SK-N-SH (cell line): ENCODE data around the gene TBX21. TPM values are rescaled to one million over a fixed set of nuclear protein-coding genes. Genes with fewer than 3 reads are reported as not detected.

Source experiments
- CTCF ChIA-PET: fragments of 300-600, 350-600 bp; formaldehyde crosslinking; extraction: SDS; loops from one replicate; lab custom pipeline; 2021; lab: Yijun Ruan, JAX
- POLR2A ChIA-PET: fragments of 350-600 bp; sonication (Branson Sonifier 250); formaldehyde crosslinking; extraction: SDS; loops from one replicate; lab custom pipeline; 2020; ENCODE audit warnings: antibody characterized with exemption, inconsistent platforms; lab: Yijun Ruan, JAX
- DNase-seq: peaks from one replicate; pipeline ENCODE4 v3.0.0; 2012
- H2AFZ ChIP-seq: fragments of 200-600 bp; sonication (generic); 2 replicates; pipeline ENCODE4 v1.8.1; 2016; ENCODE audit warnings: antibody characterized with exemption, mild to moderate bottlenecking, low read depth
- H3F3A ChIP-seq: fragments of 200-600 bp; sonication (generic); replicated peaks from 2 replicates; pipeline ENCODE3; 2016; ENCODE audit warnings: antibody characterized with exemption, mild to moderate bottlenecking; ENCODE audit not compliant: insufficient read depth
- H3K27ac ChIP-seq, 2 experiments: fragments of 200-500 bp in 1 of 2; fragments of 200-600 bp in 1 of 2; sonication (Bioruptor generic) in 1 of 2; sonication (generic), shearing (Covaris generic) in 1 of 2; 2 replicates each; pipeline versions ENCODE4 v1.5.1 to v1.6.1; 2014 to 2016; ENCODE audit warnings: low read depth in 2 of 2, inconsistent platforms in 1 of 2, low read length in 1 of 2, mild to moderate bottlenecking in 1 of 2, mixed read lengths in 1 of 2
- H3K27me3 ChIP-seq: fragments of 200-600 bp; sonication (generic), shearing (Covaris generic); 2 replicates; pipeline ENCODE4 v1.6.1; 2016; ENCODE audit warnings: mixed run types; ENCODE audit not compliant: insufficient read depth
- H3K36me3 ChIP-seq, 2 experiments: fragments of 200-500 bp in 1 of 2; fragments of 200-600 bp in 1 of 2; sonication (Bioruptor generic) in 1 of 2; sonication (generic) in 1 of 2; replicated peaks in 1 of 2; 2 replicates each; pipeline versions ENCODE3 to v1.5.1; 2014 to 2016; ENCODE audit warnings: low read length in 1 of 2, mild to moderate bottlenecking in 1 of 2; ENCODE audit not compliant: insufficient read depth in 2 of 2, control insufficient read depth in 1 of 2
- H3K4me1 ChIP-seq, 2 experiments: fragments of 200-500 bp in 1 of 2; fragments of 200-600 bp in 1 of 2; sonication (Bioruptor generic) in 1 of 2; sonication (generic), shearing (Covaris generic) in 1 of 2; 2 replicates each; pipeline versions ENCODE4 v1.5.1 to v1.6.1; 2014 to 2016; ENCODE audit warnings: low read depth in 1 of 2, low read length in 1 of 2, mixed run types in 1 of 2; ENCODE audit not compliant: insufficient read depth in 2 of 2, control insufficient read depth in 1 of 2
- H3K4me2 ChIP-seq: fragments of 200-600 bp; sonication (generic), shearing (Covaris generic); 2 replicates; pipeline ENCODE4 v1.6.1; 2017; ENCODE audit warnings: mixed run types
- H3K4me3 ChIP-seq, 2 experiments: fragments of 200-500 bp in 1 of 2; fragments of 200-600 bp in 1 of 2; sonication (Bioruptor generic) in 1 of 2; sonication (generic), shearing (Covaris generic) in 1 of 2; 2 replicates each; pipeline versions ENCODE4 v1.5.1 to v1.8.1; 2014 to 2016; ENCODE audit warnings: low read depth in 2 of 2, inconsistent platforms in 1 of 2, low read length in 1 of 2, mild to moderate bottlenecking in 1 of 2, mixed read lengths in 1 of 2, moderate library complexity in 1 of 2
- H3K79me2 ChIP-seq: fragments of 200-600 bp; sonication (generic); 2 replicates; pipeline ENCODE4 v1.8.1; 2017; ENCODE audit warnings: mild to moderate bottlenecking; ENCODE audit not compliant: insufficient read depth
- H3K9ac ChIP-seq: fragments of 200-600 bp; sonication (generic); 2 replicates; pipeline ENCODE4 v1.6.1; 2017; ENCODE audit warnings: mixed run types
- H3K9me2 ChIP-seq: fragments of 200-600 bp; sonication (generic); 2 replicates; pipeline ENCODE4 v1.6.1; 2017; ENCODE audit warnings: mixed run types
- H3K9me3 ChIP-seq: fragments of 200-600 bp; sonication (generic); 2 replicates; pipeline ENCODE4 v1.6.1; 2017; ENCODE audit warnings: mixed run types, mild to moderate bottlenecking, moderate library complexity
- H4K20me1 ChIP-seq: fragments of 200-600 bp; sonication (generic); 2 replicates; pipeline ENCODE4 v1.6.1; 2017; ENCODE audit warnings: mild to moderate bottlenecking, mixed run types; ENCODE audit not compliant: insufficient read depth
- EP300 ChIP-seq, 2 experiments: IDR thresholded peaks; 2 replicates each; pipeline versions ENCODE4 v1.4.0 to v1.6.1; 2012; ENCODE audit warnings: borderline replicate concordance in 1 of 2, low read depth in 1 of 2, low read length in 1 of 2
- FOSL2 ChIP-seq: IDR thresholded peaks from 2 replicates; pipeline ENCODE4 v1.4.0; 2012; ENCODE audit warnings: low read depth, mild to moderate bottlenecking, moderate library complexity, borderline replicate concordance
- GATA2 ChIP-seq: sonication (generic); formaldehyde crosslinking; IDR thresholded peaks from 2 replicates; pipeline ENCODE4 v1.5.0; 2020; ENCODE audit warnings: mild to moderate bottlenecking, missing genetic modification reagents
- RAD21 ChIP-seq: IDR thresholded peaks from 2 replicates; pipeline ENCODE4 v1.6.1; 2012; ENCODE audit warnings: mild to moderate bottlenecking, low read length
- RCOR1 ChIP-seq: fragments of 150-350 bp; IDR thresholded peaks from 2 replicates; pipeline ENCODE4 v1.6.1; 2017; ENCODE audit warnings: antibody characterized with exemption, low read length
- TCF12 ChIP-seq: IDR thresholded peaks from 2 replicates; pipeline ENCODE4 v1.4.0; 2012
- TEAD4 ChIP-seq: IDR thresholded peaks from 2 replicates; pipeline ENCODE4 v1.4.0; 2012; ENCODE audit warnings: mild to moderate bottlenecking, borderline replicate concordance; ENCODE audit not compliant: insufficient read depth
- WGBS: methylation state at CpG from one replicate; pipeline ENCODE4 v1.1.6; 2017; ENCODE audit warnings: low lambda C conversion rate; 5-methylcytosine and 5-hydroxymethylcytosine counted together
- polyA plus RNA-seq, 3 experiments: library from polyadenylated mRNA; depleted of rRNA; stranded (reverse); fragments of >200 nt; gene quantifications; 2 replicates each; pipeline ENCODE4 v1.2.3, GENCODE V29; 2012
- TF ChIP-seq, protein P1 (sequence below): IDR thresholded peaks from 2 replicates; pipeline ENCODE4 v1.4.0; 2012; ENCODE audit warnings: low read depth, borderline replicate concordance
- TF ChIP-seq, protein P2 (sequence below): IDR thresholded peaks from 2 replicates; pipeline ENCODE4 v1.6.1; 2012; ENCODE audit warnings: mild to moderate bottlenecking, low read depth, low read length, moderate library complexity
- TF ChIP-seq, protein P3 (sequence below): IDR thresholded peaks from 2 replicates; pipeline ENCODE4 v1.4.0; 2012; ENCODE audit warnings: low read depth, borderline replicate concordance
- TF ChIP-seq, protein P4 (sequence below): IDR thresholded peaks from 2 replicates; pipeline ENCODE4 v1.4.0; 2012; ENCODE audit warnings: low read depth

Gene TBX21
- polyA plus RNA-seq, 1 of the 3 experiments (the other 2 are of a cell fraction) = not detected

DNA sequence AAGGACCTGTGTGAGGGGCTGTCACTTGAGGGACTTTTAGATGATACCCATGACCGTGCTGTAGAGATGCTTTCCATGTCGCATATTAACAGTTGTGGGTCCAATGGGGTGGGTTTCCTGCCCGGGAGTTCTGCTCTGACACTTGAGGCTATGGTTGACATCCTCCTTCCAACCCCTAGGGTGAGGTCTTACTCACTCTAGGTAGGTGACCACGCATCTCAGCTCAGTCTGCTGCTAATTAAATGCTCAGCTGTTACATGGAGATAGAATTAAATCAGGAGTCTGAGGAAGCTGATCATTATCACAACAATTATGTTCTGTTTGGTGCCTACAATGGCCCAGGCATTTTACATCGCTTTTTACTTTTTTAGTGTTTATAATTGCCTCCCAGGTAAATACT is 48.4 kb downstream of the TBX21 start:
- Histone ChIP-seq H3K9me3 (no peaks in the 10 kb centered on the region), H3K4me2 (no peak overlapping the region), H3K4me3 (no peak overlapping the region), H3K36me3 (no peaks in the 10 kb centered on the region)
- CTCF ChIA-PET = interaction anchor here (0.8 to 12.0 kb wide), 9 partner anchors 9 to 536 kb away, joined by 3 to 88 read pairs (median 5); no protein-coding TSS in a partner anchor
- TF ChIP-seq GATA2 (CRISPR knock-in tag) (peak; percentile 73), EP300 (IDR thresholded peaks at IDR 0.05; ENCODE audit: borderline replicate concordance in 1 of 2, low read depth in 1 of 2, low read length in 1 of 2) (no peak), RCOR1 (peak; percentile 37; the same call in 1 of the 2 replicates)
- TF ChIP-seq, all 33 proteins: peak for 2
- Histone ChIP-seq H4K20me1 (no peaks in the 10 kb centered on the region), H3K27ac (no peak overlapping the region), H2AFZ (no peak overlapping the region), H3K9me2 (no peaks in the 10 kb centered on the region), H3K79me2 (no peaks in the 10 kb centered on the region), H3K9ac (no peak overlapping the region), H3F3A (no peaks in the 10 kb centered on the region), H3K27me3 (peaks cover 54% of the 10 kb centered on the region; the same call in 1 of the 2 replicates), H3K4me1 (peaks cover 0 to 4% of the 10 kb centered on the region in 2 experiments; a peak in 1 of 4 replicates)
- POLR2A ChIA-PET = interaction anchor here (0.7 kb wide), 1 partner anchor 138 kb away, joined by 3 read pairs; no protein-coding TSS in a partner anchor
- no peak for DNase-seq
- 6% methylated on average over 3 of the region's 5 CpGs for WGBS

DNA sequence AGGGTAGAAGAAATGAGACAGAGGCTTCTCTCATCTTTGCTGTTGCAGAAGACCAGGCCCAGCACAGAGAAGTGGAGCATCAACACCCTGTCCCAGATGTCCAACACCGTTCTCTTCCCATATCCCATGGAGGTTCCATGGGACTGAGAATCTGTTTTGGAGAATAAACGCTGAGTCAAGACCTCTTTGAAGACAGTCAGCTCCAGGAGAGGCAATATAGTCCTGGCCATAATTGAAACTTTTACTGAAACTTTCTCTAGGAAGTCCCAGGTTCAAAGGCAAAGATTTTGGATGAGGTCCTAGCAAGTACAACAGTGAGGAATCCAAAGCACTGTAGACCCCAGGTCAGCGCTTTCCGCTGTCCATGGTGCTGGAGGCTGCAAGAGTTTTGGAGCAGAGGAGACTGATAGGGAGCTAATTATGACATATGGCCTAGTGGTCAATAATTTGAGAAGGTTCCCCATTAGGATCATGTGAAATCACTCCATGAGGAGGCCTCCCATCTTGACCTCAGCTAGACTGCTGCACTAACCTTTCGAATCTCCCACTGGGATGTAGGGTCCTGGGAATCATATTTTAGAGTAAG is 52.6 kb downstream of the TBX21 start:
- Histone ChIP-seq H3K4me3 (no peak overlapping the region), H3K27me3 (peaks cover 60% of the 10 kb centered on the region), H3K36me3 (no peaks in the 10 kb centered on the region), H3K4me2 (no peak overlapping the region), H3K4me1 (peaks cover 0 to 8% of the 10 kb centered on the region in 2 experiments; a peak in 1 of 4 replicates)
- CTCF ChIA-PET = interaction anchor here (0.6 to 3.3 kb wide), 8 partner anchors 8 to 1161 kb away, joined by 3 to 28 read pairs (median 5); no protein-coding TSS in a partner anchor
- 73% methylated on average over 5 of the region's 5 CpGs for WGBS
- TF ChIP-seq, protein P1, sequence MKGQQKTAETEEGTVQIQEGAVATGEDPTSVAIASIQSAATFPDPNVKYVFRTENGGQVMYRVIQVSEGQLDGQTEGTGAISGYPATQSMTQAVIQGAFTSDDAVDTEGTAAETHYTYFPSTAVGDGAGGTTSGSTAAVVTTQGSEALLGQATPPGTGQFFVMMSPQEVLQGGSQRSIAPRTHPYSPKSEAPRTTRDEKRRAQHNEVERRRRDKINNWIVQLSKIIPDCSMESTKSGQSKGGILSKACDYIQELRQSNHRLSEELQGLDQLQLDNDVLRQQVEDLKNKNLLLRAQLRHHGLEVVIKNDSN = no peak
- no peak for TF ChIP-seq FOSL2
- TF ChIP-seq, protein P2, sequence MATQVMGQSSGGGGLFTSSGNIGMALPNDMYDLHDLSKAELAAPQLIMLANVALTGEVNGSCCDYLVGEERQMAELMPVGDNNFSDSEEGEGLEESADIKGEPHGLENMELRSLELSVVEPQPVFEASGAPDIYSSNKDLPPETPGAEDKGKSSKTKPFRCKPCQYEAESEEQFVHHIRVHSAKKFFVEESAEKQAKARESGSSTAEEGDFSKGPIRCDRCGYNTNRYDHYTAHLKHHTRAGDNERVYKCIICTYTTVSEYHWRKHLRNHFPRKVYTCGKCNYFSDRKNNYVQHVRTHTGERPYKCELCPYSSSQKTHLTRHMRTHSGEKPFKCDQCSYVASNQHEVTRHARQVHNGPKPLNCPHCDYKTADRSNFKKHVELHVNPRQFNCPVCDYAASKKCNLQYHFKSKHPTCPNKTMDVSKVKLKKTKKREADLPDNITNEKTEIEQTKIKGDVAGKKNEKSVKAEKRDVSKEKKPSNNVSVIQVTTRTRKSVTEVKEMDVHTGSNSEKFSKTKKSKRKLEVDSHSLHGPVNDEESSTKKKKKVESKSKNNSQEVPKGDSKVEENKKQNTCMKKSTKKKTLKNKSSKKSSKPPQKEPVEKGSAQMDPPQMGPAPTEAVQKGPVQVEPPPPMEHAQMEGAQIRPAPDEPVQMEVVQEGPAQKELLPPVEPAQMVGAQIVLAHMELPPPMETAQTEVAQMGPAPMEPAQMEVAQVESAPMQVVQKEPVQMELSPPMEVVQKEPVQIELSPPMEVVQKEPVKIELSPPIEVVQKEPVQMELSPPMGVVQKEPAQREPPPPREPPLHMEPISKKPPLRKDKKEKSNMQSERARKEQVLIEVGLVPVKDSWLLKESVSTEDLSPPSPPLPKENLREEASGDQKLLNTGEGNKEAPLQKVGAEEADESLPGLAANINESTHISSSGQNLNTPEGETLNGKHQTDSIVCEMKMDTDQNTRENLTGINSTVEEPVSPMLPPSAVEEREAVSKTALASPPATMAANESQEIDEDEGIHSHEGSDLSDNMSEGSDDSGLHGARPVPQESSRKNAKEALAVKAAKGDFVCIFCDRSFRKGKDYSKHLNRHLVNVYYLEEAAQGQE = peak; percentile 99
- TF ChIP-seq RAD21 = no peak
- TF ChIP-seq, protein P3, sequence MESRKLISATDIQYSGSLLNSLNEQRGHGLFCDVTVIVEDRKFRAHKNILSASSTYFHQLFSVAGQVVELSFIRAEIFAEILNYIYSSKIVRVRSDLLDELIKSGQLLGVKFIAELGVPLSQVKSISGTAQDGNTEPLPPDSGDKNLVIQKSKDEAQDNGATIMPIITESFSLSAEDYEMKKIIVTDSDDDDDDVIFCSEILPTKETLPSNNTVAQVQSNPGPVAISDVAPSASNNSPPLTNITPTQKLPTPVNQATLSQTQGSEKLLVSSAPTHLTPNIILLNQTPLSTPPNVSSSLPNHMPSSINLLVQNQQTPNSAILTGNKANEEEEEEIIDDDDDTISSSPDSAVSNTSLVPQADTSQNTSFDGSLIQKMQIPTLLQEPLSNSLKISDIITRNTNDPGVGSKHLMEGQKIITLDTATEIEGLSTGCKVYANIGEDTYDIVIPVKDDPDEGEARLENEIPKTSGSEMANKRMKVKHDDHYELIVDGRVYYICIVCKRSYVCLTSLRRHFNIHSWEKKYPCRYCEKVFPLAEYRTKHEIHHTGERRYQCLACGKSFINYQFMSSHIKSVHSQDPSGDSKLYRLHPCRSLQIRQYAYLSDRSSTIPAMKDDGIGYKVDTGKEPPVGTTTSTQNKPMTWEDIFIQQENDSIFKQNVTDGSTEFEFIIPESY = no peak
- no peak for TF ChIP-seq TEAD4
- TF ChIP-seq TCF12 = no peak
- TF ChIP-seq, protein P4, sequence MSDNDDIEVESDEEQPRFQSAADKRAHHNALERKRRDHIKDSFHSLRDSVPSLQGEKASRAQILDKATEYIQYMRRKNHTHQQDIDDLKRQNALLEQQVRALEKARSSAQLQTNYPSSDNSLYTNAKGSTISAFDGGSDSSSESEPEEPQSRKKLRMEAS = no peak
- TF ChIP-seq, all 33 proteins: peak for 1
- Histone ChIP-seq H3K27ac (no peak overlapping the region), H3K9me2 (no peaks in the 10 kb centered on the region), H3K9ac (no peak overlapping the region), H3K9me3 (no peaks in the 10 kb centered on the region), H2AFZ (no peak overlapping the region), H3F3A (no peaks in the 10 kb centered on the region), H3K79me2 (no peaks in the 10 kb centered on the region), H4K20me1 (no peaks in the 10 kb centered on the region)
- POLR2A ChIA-PET = no interaction called here
- no peak for DNase-seq
